Epithelial cell of prostate (primary cell): ENCODE results near the gene ST7.

Experiments
- DNase-seq: peaks from one replicate; pipeline ENCODE4 v3.0.0-alpha.2; 2011; ENCODE audit warnings: low read depth, low spot score
- H3K27ac ChIP-seq: fragments of 450-650 bp; 2 replicates; pipeline ENCODE4 v1.5.1; 2017; ENCODE audit warnings: mild to moderate bottlenecking

ST7 gene

DNA sequence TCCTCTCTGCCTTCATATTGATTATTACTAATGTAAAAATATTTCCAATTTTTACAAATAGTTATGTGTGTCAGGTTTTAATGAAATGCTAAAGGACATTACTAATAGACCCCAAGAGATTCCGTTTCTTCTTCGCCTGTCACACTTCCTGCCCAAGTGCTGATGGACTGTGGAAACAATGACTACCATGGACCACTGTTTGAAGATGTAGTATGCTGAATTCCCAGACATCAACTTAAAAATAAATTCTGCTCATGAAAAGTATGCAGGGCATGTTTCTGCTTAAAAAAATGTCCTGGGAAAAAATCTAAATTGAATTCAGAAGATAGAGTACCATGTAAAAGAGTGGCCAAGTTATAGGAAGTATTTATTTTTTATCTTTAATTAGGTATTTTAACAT lies 52.1 kb downstream of the ST7 start:
- H3K27ac ChIP-seq = no peak overlapping the region
- DNase-seq = no peak

DNA sequence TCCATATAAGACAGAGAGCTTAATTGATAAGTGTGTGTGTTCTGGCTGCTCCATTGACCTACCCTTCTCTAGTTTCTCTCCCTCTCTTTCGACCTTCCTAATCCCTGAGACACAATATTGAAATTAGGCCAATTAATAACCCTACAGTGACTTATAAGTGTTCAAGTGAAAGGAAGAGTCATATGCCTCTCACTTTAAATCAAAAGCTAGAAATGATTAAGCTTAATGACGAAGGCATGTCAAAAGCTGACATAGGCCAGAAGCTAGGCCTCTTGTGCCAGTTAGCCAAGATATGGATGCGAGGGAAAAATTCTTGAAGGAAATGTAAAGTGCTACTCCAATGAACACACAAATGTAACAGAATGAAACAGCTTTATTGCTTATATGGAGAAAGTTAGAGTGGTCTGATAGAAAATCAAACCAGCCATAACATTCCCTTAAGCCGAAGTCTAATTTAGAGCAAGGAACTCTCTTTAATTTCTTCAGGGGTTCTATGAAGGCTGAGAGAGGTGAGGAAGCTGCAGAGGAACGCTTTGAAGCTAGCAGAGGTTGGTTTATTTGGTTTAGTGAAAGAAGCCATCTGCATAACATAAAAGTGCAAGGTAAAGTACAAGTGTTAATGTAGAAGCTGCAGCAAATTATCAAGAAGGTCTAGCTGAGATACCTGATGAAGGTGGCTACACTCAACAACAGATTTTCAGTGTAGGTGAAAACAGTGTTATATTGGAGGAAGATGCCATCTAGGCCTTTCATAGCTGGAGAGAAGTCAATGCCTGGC lies 53.8 kb downstream of the ST7 start:
- H3K27ac ChIP-seq = no peak overlapping the region
- DNase-seq = no peak

DNA sequence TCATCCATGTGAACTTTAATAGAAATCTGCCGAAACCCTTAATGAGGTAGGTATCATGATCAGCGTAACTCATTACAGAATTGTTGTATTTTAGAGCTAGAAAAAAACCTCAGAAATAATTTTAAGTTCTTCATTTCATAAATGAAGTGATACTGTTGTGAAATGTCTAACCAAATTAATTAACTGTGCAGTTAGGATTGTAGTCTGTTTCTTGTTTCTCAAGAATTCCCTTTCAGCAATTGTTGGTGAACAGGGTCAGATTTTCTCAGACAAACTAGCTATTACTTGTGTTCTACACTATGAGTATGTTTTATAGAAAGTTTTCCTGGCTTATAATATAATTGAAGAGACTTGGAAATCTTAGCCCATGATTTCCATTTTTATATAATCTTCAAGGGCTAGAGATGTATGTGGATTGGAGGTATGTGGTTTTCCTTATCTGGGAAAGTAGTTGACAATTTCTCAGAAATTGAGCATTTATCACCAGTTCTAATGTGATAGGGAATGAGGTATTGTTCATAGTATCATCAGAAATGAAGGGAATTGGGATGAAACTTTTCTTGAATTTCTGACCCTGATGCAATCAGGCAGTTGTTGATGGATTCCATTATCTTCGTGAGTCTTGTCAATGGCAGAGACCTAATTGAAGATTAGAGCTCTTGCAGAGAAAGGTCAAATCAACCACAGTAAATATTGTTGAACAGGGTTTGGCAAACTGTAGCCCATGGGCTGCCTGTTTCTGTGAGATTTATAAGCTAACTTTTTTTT lies 55.0 kb downstream of the ST7 start:
- no peak overlapping the region for H3K27ac ChIP-seq
- no peak for DNase-seq

DNA sequence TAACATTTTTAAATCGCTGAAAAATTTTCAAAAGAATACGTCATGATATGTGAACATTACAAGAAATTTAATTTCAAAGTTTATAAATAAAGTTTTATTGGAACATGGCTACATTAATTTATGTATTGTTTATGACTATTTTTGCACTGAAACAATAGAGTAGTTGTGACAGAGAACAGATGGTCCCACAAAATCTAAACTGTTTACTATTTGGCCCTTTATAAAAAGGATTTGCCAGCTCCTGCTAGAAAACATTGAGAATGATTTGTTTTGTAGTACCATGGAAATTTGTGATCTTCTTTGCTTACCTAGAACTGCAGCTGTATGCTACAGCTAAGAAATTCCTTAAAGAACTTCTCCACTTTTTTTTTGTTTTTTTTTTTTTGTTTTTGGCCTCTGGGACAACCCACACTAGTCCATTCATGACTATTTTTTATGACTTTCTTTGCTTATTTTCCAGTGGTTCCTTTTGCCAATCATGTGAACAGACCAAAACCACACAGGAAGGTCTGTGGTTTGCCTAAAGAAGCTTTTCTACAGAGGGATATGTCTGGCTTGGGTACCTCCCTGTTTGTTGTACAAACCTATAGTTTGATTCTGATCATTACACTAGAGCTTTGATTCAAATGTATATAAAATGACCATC lies 55.7 kb downstream of the ST7 start:
- no peak overlapping the region for H3K27ac ChIP-seq
- no peak for DNase-seq

DNA sequence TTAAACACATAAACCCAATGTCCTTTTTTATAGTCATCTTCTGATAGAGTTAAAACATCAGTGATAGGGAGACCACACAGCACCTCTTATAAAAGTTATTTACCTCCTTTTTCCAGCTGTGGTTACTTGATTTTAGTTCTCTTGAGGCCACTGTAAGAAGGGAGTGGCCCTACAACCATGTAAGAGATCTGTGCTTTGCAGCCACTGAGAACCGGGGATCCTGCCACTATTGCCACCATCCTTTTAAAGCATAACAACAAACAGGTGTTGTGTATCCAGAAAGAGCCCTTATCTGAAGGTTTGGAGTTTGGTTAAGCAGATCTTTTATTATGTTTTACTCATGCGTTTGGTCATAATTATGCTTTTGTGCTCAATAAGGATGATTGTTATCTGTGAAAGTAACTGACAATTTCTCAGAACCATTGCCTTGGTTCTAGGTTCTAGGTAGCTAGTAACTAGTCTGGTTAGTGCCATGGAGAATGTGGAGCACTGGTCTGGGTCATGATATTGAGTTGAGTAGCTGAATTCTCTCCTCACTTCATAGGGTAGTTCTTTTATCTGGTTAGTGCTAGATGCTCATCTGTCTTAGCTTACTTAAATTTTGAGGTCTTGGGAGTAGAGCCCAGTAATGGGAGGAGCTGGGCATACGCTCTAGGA lies 56.5 kb downstream of the ST7 start:
- DNase-seq = no peak
- H3K27ac ChIP-seq = no peak overlapping the region

DNA sequence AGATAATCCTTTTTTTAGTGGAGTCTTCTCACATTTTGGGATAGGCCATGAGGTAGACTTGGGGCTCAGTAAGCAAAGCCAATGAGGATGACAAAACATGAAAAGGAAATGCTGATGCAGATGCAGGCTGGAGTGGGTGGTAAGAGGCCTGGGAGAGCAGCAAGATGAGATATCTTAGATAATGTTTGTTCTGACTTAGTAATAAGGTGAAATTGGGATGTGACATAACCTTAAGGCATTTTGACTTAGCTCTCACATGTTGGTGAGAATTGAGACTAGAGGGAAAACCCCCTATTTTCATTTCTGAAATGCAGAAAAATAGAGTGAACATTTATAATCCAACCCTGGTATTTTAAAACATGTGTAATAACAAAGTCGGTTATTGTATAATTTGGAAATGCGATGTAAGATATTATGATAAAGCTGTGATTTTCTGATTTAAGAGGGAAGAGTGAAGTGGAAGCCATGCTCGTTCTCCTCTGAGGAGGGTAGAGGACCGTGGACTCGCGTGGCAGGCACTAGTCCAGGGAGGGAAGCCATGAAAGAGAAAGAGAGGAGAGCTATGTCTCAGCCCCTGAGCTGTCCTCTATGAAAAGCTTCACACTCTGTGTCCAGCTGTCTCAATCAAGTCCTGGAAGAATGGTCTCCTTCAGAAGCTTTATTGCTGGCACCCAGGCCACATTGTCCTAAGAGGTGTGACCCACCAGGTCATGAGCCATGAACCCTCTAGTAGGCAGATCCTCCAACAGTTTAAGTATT lies 57.3 kb downstream of the ST7 start:
- peak; percentile 31 for DNase-seq
- H3K27ac ChIP-seq = no peak overlapping the region

DNA sequence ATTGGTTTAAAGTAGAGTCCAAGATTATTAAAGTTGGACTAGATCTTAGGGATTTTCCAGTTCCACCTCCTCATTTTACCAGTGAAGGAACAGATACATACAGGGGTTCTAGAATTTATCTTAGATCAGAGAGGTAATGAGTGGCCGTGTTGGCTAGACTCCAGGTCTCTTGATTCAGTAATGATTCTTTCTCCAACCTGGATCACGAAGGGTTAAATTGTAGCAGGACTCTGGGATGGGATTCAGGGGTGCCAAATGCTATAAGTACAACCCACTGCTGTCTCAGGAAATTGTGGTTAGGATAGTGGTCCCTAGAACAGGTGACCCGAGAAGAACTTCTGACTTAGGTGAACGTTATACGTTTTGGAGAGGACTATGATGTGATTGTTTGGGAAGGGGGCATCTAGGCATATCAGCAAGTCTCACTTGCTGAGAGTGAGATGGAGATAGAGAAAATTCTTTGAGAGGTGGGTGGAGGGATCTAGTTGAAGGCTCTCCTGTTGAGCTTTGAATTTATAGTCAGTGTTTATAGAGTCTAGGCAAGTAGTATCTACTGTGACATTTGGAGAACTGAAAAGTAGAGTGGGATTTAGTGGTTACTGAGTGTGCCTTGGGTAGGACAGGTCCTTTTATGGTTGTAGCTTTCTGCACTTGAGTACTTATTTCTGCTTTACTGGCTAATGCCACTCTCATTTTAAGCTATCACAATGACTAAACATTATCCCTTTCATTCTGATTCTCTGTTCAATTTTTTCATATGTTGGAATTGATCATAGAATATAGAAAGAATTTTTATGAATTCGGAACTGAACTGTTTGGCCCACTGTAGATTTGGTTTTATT lies 58.3 kb downstream of the ST7 start:
- no peak for DNase-seq
- no peak overlapping the region for H3K27ac ChIP-seq

DNA sequence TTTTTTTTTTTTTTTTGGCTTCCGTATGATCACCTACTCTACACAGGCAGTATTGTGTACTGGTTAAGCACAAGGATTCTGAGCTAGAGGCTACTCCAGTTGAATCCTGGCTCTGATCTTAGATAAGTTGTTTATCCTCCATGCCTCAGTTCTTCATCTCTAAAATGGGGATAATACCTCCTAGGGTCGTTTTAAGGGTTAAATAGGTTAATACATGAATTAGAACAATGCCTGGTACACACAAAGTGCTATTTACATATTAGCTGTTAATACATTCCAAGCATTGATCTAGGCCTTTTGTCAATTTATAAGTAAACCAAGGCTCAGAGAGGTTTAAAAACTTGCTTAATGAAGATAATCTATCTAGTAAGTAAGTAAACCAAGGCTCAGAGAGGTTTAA lies 59.0 kb downstream of the ST7 start:
- H3K27ac ChIP-seq = no peak overlapping the region
- no peak for DNase-seq

DNA sequence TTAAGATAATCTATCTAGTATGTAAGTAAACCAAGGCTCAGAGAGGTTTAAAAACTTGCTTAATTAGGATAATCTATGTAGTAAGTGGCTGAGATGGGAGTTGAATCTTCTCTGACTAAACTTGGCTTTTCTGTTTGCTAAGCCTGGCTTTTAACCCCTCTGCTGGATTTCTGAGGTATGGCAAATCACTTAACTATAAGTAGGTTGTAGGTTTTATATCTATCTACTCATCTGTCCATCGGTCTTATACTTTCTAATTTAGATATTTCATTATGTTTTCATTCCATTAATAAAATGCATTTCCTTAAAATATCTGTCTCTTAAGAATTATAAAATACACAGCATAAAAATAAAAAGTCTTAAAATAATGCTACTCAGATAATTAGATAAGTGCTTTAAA lies 59.4 kb downstream of the ST7 start:
- no peak for DNase-seq
- no peak overlapping the region for H3K27ac ChIP-seq

DNA sequence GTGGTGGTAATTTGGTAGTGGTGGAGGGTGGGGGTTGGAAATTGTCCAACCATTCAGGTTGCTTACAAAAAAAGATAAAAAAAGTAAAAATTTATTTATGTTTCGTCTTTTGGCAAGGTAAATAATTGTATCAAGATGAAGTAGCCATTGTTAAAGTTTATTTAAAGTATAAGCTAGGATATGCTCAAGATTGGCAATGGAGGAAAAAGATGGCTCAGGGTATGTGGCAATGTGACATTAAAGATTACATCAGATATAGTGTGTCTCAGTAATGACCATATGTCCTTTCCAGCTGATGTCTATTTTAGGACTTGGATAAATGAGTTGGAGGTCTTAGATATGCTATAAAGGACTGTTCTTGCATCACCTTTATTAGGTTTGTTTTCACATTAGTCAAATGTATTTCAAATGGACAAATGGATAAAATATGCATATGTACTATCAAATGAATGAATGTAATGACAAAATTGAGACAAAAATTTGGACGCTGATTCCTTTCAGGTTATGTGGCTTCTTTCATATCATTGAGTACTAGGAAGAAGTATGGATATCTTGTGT lies 60.9 kb downstream of the ST7 start:
- DNase-seq = no peak
- no peak overlapping the region for H3K27ac ChIP-seq

DNA sequence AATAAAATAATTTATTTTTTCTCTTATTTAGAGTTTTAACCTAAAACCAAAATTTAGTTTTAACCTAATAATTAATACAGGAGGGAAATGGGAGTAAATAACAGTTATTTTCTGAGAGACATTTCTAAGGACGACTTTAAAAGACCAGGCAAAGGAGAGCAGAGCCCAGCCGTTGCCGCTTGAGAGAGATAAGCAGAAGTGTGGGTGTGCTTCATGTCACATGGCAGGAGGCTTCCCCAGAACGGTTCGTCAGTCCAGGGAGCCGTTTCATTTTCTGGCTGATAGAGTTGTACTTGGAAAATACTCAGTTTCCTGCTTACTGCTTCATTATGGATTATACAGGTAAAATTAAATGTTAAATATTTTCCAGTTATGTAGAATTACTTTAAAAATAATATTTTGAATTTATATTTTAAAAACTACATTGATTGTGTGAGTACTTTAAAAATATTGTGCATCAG lies 61.4 kb downstream of the ST7 start:
- no peak for DNase-seq
- no peak overlapping the region for H3K27ac ChIP-seq

DNA sequence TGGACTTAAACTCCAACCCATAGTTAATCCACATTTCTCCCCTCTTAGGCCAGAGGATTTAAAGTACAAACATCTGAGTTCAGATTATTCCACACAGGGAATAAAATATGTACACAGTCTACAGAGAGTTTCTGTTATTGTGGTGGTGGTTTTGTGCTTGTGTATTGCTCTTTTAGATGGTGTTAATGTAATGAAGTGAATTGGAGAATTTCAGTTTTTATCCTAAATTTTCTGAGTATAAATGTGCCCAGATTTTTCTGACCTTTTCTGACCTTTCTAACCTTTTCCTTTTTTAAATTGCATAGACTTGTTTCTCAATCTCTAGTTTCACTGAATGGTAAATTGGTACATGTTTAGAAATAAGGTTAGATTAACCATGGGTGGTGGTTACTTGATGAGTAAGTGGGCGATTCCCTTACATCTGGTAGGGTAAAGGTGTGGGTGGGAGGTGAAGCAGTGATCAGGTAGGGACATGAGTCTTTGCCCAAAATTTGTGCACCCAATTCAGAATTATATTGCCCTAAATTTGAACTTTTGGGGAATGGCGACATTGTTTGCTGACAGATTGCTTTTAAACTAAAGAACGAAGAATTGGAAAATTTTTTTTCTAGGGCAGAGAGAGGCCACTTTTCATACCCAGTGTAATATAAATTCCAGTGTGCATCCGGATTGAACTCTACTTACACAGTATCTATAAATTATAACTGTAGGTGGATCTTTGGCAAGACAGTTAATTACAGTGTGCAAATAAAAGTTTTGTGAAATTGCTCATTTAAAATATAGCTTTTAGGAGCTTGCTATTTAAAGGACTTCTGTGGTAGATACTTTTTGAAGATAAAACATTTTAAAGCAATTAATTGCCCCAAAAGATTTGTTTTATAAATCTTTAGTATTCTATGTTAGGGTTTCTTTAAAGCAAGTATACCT lies 62.2 kb downstream of the ST7 start:
- no peak overlapping the region for H3K27ac ChIP-seq
- no peak for DNase-seq

DNA sequence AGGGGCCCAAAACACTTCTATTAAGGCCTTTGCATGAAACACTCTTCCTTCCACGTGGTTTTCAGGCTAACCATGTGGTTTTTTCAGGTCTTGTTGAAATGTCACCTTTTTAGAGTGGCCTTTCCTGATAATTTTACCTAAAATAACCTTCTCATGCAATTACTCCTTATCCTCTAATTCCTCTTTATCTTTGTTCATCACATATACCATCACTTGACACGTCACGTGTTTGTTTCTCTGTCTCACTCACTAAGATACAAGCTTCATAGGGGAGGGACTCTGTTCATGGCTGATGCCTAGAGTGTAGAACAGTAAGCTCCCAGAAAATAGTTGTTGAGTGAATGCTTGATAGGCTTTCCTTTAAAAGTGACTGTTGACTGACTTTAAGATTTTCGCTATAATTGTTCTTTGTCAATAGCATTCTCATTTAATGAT lies 63.7 kb downstream of the ST7 start:
- no peak overlapping the region for H3K27ac ChIP-seq
- DNase-seq = no peak

DNA sequence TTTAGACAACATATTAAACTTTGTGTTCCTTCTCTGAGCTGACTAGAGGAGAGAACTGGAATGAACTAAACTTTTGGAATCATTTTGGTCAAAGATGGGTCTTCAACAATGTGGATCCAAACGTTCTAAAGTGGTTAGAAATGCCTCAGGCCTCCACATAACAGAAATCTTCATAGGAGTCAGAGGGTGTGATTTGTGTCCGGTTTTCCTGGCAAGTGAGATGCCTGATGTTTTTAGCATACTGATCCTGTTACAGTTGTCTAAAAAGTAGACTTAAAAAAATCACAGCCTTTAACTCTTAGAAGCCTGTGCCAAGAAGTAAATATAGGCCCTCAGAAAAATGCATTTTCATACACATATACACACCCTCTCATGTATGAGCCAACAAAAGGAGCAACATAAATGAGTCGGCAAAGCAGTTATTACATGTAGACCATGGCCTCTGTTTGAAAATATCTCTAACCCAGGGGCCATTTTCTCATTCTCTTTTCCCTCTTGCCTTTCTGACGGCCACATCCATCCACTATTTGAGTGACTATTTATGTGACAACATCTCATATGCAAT lies 64.5 kb downstream of the ST7 start:
- no peak for DNase-seq
- no peak overlapping the region for H3K27ac ChIP-seq

DNA sequence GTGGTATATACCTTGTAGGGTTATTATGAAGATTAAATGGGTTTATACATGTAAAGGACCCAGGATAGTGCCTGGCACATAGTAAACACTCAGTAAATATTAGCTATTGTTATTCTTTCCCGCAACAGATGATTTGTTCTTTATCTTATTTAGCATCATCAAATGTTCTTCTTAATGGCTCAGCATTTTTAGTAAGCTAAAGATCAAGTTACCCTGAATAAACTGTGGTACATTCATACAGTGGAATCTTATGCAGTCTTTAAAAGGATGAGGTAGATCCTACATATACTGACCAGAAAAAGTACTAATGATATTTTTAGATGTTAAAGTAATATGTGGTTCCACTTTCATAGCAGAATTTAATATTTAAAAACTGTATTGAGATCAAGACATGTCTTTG lies 65.4 kb downstream of the ST7 start:
- DNase-seq = no peak
- H3K27ac ChIP-seq = peak overlapping the region; percentile 21

DNA sequence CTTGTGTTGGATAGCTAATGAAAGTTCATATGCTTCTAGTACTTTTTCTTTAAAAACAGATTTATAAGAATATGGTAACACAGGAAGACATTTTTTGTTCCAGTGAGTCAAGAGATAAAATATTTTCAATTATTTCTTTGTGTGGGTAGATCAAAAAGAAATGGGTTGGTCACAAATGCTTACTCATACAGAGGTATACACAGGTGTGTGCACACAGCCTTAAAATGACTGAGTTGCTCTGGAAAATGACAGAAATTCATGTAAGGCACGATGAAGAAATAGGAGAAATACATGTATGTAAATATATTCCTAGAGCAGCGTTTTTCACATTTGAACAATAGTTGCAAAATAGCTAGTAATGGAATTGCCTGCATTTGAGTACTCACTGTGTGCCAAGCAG lies 66.0 kb downstream of the ST7 start:
- DNase-seq = no peak
- H3K27ac ChIP-seq = peak overlapping the region; percentile 21

DNA sequence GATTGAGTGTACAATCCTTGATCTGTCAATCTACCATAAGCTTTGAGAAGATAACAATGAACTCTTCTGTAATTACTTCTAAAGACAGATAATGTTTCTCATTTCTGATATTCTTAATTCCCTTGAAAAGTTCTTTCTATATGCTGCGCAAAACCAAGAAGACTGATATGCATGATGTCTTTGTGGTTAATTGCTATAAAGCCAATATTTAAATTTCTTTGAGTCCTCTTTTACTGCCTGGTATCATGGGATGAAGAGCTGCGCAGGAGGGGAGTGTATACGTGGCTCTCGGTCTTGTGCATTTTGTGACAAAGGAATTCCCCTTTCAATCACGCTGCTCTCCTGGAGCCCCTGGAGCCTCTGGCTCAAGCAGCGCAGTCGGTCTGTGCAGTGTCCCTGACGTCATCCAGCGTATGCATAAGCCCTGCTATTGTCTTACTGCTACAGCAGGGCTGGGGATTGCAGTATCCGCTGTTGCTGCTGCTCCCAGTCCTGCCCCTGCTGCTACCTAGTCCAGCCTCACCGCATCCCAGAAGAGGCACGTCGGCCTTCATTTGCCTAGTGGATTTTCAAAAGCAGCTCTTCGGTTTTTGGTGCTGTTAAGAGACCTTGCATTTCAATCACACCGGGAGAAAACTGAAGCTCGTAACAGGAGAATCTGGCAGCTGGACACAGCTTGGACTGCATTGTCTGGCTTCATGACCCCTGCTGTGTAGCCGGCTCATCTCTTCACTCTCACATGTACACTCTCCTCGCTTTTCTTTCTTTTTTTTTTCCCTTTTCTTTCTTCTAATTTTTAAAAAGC lies 66.7 kb downstream of the ST7 start:
- peak overlapping the region; percentile 21 for H3K27ac ChIP-seq
- peak; percentile 43 for DNase-seq
